ENCODE data around the gene KDM4B.

Gene KDM4B

DNA sequence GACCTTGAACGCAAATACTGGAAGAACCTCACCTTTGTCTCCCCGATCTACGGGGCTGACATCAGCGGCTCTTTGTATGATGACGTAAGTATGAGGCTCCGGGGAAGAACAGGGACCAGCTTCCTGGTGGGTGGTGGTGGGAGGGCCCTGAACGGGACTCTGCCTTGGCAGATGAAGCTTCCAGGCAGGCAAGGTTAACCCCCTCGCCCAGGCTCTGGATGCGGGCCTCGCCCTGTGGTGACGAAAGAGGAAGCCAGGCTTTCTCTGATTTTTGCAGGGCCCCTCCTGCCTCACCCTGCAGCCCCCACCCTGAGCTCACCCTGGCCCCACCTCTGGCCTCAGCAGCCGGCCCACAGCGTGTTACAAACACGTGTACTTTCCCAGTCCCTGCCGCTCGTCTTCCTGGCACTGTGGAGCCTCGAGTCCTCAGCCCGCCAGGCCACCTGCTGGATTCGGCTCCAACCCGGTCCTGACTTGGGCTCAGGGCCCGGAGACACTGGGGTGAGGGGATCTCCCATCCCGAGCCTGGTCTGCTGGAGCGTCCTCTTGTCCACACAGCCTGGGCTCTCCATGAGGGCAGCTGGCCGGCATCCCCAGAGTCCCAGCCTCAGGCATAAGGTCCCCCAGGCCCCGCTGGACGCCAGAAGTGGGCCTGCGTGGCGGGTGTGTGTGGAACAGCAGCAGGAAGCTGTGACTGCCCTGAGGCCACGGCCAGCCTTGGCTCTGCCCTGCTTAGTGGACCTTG lies 72.4 kb downstream of the KDM4B start:
- Histone ChIP-seq H3K36me3 (ENCODE audit: control insufficient read depth, insufficient read depth, low read length) (peaks cover 15% of the 10 kb centered on the region), H3K9me3 (ENCODE audit: control insufficient read depth, insufficient read depth, low read length) (no peaks in the 10 kb centered on the region), H3K4me1 (ENCODE audit: control insufficient read depth, insufficient read depth, low read length) (no peaks in the 10 kb centered on the region), H3K27me3 (ENCODE audit: control insufficient read depth, insufficient read depth, low read length) (no peaks in the 10 kb centered on the region), H3K27ac (ENCODE audit: low read length) (no peak overlapping the region), H3K4me3 (ENCODE audit: low read length) (no peak overlapping the region; the same call in 1 of the 2 replicates)
- no CpG with 5 or more reads among the region's 29 CpGs for WGBS (ENCODE audit: insufficient coverage, insufficient read length)
- DNase-seq (ENCODE audit: low read depth, low spot score): no peak

DNA sequence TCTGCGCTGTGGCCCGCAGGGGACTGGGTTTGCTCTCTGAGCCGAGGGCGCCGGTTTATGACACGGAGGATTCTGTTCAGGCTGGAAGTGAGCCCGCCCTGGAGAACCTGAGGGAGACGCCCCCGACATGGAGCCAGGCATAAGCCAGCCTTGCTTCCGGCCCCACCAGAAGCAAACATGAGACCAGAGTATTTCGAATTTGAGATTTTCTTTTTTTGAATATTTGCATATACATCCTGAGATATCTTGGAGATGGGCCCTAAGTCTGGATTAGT lies 72.9 kb downstream of the KDM4B start:
- no CpG with 5 or more reads among the region's 11 CpGs for WGBS (ENCODE audit: insufficient coverage, insufficient read length)
- no peak overlapping the region for H3K4me3 ChIP-seq (ENCODE audit: low read length)
- peaks cover 15% of the 10 kb centered on the region for H3K36me3 ChIP-seq (ENCODE audit: control insufficient read depth, insufficient read depth, low read length)
- no peaks in the 10 kb centered on the region for H3K9me3 ChIP-seq (ENCODE audit: control insufficient read depth, insufficient read depth, low read length)
- H3K27me3 ChIP-seq (ENCODE audit: control insufficient read depth, insufficient read depth, low read length): no peaks in the 10 kb centered on the region
- no peak for DNase-seq (ENCODE audit: low read depth, low spot score)
- no peaks in the 10 kb centered on the region for H3K4me1 ChIP-seq (ENCODE audit: control insufficient read depth, insufficient read depth, low read length)
- no peak overlapping the region for H3K27ac ChIP-seq (ENCODE audit: low read length)

DNA sequence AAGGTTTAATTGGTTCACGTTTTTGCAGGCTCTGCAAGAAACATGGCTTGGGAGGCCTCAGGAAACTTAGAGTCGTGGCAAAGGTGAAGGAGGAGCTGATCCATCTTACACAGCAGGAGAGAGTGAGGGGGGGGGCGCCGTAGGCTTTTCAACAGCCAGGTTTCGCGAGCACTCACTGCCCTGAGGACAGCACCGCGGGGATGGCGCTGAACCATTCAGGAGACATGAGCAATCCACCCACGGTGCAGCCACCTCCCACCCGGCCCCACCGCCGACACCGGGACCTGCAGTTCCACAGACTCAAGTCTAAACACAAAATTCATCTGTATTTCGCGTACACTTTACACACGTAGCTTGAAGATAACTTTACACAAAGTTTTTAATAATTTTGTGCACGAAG lies 73.6 kb downstream of the KDM4B start:
- H3K36me3 ChIP-seq (ENCODE audit: control insufficient read depth, insufficient read depth, low read length): peaks cover 15% of the 10 kb centered on the region
- WGBS (ENCODE audit: insufficient coverage, insufficient read length): no CpG with 5 or more reads among the region's 18 CpGs
- no peaks in the 10 kb centered on the region for H3K27me3 ChIP-seq (ENCODE audit: control insufficient read depth, insufficient read depth, low read length)
- H3K4me3 ChIP-seq (ENCODE audit: low read length): no peak overlapping the region
- DNase-seq (ENCODE audit: low read depth, low spot score): no peak
- no peaks in the 10 kb centered on the region for H3K9me3 ChIP-seq (ENCODE audit: control insufficient read depth, insufficient read depth, low read length)
- no peaks in the 10 kb centered on the region for H3K4me1 ChIP-seq (ENCODE audit: control insufficient read depth, insufficient read depth, low read length)
- H3K27ac ChIP-seq (ENCODE audit: low read length): no peak overlapping the region

DNA sequence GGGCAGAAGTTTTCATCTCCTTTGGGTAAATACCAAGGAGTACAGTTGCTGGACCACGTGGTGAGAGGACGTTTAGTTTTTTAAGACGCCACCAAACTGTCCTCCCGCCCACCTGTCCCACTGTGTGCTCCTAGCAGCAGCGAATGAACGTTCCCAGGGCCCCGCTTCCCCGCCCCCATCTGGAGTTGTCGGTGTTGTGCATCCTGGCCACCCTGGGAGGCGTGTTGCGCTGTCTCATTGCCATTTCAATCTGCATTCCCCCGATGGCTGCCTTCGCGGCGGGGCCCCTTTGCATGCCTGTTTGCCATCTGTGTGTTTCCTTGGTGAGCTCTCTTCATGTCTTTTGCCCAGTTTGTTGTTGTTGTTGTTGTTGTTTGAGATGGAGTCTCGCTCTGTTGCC lies 76.1 kb downstream of the KDM4B start:
- no peaks in the 10 kb centered on the region for H3K27me3 ChIP-seq (ENCODE audit: control insufficient read depth, insufficient read depth, low read length)
- peaks cover 10% of the 10 kb centered on the region for H3K36me3 ChIP-seq (ENCODE audit: control insufficient read depth, insufficient read depth, low read length)
- H3K27ac ChIP-seq (ENCODE audit: low read length): no peak overlapping the region
- H3K4me1 ChIP-seq (ENCODE audit: control insufficient read depth, insufficient read depth, low read length): peaks cover 4% of the 10 kb centered on the region; the same call in 1 of the 2 replicates
- DNase-seq (ENCODE audit: low read depth, low spot score): no peak
- no peaks in the 10 kb centered on the region for H3K9me3 ChIP-seq (ENCODE audit: control insufficient read depth, insufficient read depth, low read length)
- no peak overlapping the region for H3K4me3 ChIP-seq (ENCODE audit: low read length)
- no CpG with 5 or more reads among the region's 16 CpGs for WGBS (ENCODE audit: insufficient coverage, insufficient read length)

DNA sequence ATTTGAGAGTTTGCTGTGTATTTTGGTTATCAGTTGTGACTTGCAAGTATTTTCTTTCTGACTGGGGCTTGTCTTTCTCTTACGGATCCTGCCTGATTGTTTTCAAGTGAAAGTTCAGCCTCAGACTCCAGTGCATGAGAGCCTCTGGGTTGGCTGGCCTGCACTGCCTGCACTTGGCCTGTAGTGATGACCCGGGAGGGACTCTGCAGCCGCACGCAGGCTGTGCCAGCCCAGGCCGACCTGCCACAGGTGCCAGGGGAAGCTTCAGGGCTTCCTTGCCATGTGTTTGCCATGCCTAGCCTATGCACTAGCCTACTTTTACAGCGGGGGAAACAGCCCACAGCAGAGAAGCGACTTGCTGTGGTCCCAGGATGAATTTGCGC lies 77.0 kb downstream of the KDM4B start:
- no peak overlapping the region for H3K27ac ChIP-seq (ENCODE audit: low read length)
- no peaks in the 10 kb centered on the region for H3K27me3 ChIP-seq (ENCODE audit: control insufficient read depth, insufficient read depth, low read length)
- H3K9me3 ChIP-seq (ENCODE audit: control insufficient read depth, insufficient read depth, low read length): no peaks in the 10 kb centered on the region
- H3K36me3 ChIP-seq (ENCODE audit: control insufficient read depth, insufficient read depth, low read length): 0 out of 2 replicates have a peak, but pooled peaks cover 6% of the 10 kb centered on the region
- H3K4me3 ChIP-seq (ENCODE audit: low read length): no peak overlapping the region
- peaks cover 4% of the 10 kb centered on the region; the same call in 1 of the 2 replicates for H3K4me1 ChIP-seq (ENCODE audit: control insufficient read depth, insufficient read depth, low read length)
- no CpG with 5 or more reads among the region's 8 CpGs for WGBS (ENCODE audit: insufficient coverage, insufficient read length)
- DNase-seq (ENCODE audit: low read depth, low spot score): no peak

DNA sequence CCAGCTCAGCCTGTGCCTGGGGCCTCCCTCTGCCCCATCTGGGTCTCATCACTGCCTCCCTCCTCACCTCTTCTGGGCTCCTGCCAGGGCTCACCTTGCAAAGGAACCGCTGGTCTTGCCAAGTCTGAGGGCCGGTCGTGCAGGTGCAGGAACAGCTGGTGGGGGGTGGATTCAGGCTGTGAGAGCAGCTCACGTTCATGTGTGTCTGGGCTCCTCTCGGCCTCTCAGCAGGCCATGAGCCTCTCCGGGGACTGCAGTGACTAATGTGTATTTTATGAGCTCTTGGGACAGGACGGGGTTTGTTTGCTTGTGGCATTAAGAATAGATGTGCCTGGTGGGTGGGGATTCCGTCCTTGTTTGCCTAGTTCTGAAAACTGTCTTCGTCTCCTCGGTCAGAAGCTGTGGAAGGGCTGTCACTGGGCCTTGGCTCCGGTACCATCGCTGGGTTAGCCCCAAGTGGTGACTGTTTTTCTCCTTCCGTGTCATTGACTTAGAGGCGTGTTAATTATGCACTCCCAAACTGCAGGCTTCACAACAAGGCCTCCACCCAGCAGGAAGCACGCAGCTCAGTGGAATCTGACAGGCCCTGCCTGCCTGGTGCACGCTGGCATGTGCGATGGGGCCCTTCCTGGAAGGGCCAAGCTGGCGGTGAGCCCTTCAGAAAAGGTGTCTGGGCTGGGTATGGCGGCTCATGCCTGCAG lies 77.6 kb downstream of the KDM4B start:
- Histone ChIP-seq H3K27ac (ENCODE audit: low read length) (no peak overlapping the region), H3K9me3 (ENCODE audit: control insufficient read depth, insufficient read depth, low read length) (no peaks in the 10 kb centered on the region), H3K36me3 (ENCODE audit: control insufficient read depth, insufficient read depth, low read length) (0 out of 2 replicates have a peak, but pooled peaks cover 4% of the 10 kb centered on the region), H3K27me3 (ENCODE audit: control insufficient read depth, insufficient read depth, low read length) (no peaks in the 10 kb centered on the region), H3K4me3 (ENCODE audit: low read length) (no peak overlapping the region), H3K4me1 (ENCODE audit: control insufficient read depth, insufficient read depth, low read length) (peaks cover 4% of the 10 kb centered on the region; the same call in 1 of the 2 replicates)
- no CpG with 5 or more reads among the region's 19 CpGs for WGBS (ENCODE audit: insufficient coverage, insufficient read length)
- no peak for DNase-seq (ENCODE audit: low read depth, low spot score)

DNA sequence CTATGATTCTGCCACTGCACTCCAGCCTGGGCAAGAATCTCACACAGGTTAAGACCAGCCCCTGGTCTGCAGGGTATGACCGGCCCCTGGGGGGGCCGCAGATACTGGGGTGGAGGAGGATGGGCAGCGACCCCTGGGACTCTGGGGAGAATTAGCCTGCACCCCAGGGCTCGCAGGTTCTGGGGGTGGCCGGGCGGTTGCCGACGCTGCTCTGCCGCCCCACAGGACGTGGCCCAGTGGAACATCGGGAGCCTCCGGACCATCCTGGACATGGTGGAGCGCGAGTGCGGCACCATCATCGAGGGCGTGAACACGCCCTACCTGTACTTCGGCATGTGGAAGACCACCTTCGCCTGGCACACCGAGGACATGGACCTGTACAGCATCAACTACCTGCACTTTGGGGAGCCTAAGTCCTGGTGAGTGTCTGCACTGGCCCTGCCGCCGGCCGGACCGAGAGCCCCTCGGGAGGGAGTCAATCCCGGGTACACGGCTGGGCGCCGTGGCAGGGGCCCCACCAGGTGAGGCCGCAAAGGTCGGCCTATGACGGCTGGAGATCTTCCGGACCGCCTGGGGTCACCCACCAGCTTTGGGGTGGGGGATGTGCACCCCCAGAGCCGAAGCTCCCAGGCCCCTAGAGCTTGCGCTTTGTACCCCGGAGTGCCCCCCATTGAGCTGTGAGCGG lies 78.5 kb downstream of the KDM4B start:
- H3K27me3 ChIP-seq (ENCODE audit: control insufficient read depth, insufficient read depth, low read length): no peaks in the 10 kb centered on the region
- no peak for DNase-seq (ENCODE audit: low read depth, low spot score)
- peaks cover 4% of the 10 kb centered on the region; the same call in 1 of the 2 replicates for H3K4me1 ChIP-seq (ENCODE audit: control insufficient read depth, insufficient read depth, low read length)

DNA sequence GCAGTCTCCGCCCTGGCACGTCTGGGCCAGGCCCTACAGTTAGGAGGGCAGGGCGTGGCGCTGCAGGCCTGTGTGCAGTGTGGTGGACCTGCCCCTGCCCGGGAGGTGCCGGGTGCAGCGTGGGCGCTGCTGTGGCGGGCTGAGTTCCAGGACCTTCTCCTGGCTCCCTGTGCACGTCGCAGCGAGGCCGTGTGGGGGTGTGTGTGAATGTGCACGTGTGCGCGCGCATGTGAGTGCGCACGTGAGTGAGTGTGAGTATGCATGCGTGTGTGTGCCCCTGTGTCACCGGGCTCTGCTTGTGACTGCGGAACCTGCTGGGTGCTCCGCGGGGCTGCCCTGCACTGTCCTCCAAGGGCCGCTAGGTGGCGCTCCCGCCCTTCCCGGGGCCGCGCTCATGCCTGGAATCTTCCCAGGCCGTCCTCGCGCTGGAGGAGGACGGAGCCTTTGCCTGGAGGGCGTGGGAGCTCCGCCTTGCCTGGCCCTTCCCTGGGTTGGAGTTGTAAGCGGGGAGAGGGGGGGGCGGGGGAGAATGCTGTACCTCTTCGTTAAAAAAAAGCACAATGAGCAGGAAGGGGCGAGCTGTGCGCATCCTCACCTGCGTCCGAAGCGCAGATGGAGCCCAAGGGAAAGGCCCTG lies 79.3 kb downstream of the KDM4B start:
- no CpG with 5 or more reads among the region's 44 CpGs for WGBS (ENCODE audit: insufficient coverage, insufficient read length)

More for the DNA sequence above, 78.5 kb downstream of the KDM4B start:
- H3K36me3 ChIP-seq (ENCODE audit: control insufficient read depth, insufficient read depth, low read length): no peaks in the 10 kb centered on the region
- no CpG with 5 or more reads among the region's 39 CpGs for WGBS (ENCODE audit: insufficient coverage, insufficient read length)
- no peaks in the 10 kb centered on the region for H3K9me3 ChIP-seq (ENCODE audit: control insufficient read depth, insufficient read depth, low read length)
- no peak overlapping the region for H3K27ac ChIP-seq (ENCODE audit: low read length)
- no peak overlapping the region for H3K4me3 ChIP-seq (ENCODE audit: low read length)

DNA sequence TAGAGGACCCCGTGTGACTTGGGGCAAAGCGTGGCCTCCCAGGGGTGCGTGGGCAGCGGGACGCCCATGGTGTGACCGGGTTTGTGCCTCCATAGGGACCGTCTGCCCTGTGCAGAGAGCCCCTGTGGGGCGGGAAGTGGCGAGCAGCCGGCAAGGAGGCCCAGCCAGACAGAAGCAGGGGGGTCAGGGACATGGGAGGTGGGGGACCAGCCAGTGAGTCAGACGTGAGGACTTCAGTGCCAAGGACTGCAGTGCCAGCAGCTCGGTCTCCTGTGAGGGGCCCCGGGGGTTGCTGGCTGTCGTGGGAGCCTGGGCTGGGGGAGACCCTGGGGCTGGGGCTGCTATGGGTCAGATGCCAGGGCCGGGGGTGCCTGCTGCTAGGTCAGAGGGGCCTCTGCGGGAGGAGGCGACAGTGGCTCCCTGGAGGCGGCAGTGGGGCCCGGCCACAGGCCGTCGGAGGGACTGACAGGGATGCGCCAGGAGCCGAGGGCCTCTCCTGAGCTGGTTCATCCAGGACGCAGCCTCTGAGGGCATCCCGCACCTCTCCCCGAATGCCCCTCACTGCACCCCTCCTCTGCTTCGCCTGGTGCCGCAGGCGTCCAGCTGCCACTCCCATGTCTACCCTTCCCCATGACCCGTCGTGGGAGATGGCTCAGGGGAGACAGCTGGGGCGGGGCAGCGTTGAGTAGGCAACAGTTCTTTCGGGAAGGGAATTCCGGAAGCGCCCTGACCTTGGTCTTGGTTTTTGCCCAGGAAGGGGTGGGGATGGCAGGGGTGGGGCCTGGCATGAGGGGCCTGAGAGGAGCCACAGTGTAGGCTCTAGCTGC lies 80.0 kb downstream of the KDM4B start:
- H3K36me3 ChIP-seq (ENCODE audit: control insufficient read depth, insufficient read depth, low read length): no peaks in the 10 kb centered on the region
- DNase-seq (ENCODE audit: low read depth, low spot score): no peak
- H3K4me3 ChIP-seq (ENCODE audit: low read length): no peak overlapping the region
- WGBS (ENCODE audit: insufficient coverage, insufficient read length): no CpG with 5 or more reads among the region's 36 CpGs
- peaks cover 4% of the 10 kb centered on the region; the same call in 1 of the 2 replicates for H3K4me1 ChIP-seq (ENCODE audit: control insufficient read depth, insufficient read depth, low read length)
- H3K27me3 ChIP-seq (ENCODE audit: control insufficient read depth, insufficient read depth, low read length): no peaks in the 10 kb centered on the region
- H3K9me3 ChIP-seq (ENCODE audit: control insufficient read depth, insufficient read depth, low read length): no peaks in the 10 kb centered on the region
- no peak overlapping the region for H3K27ac ChIP-seq (ENCODE audit: low read length)

More for the DNA sequence above, 79.3 kb downstream of the KDM4B start:
- no peak overlapping the region for H3K4me3 ChIP-seq (ENCODE audit: low read length)
- H3K27me3 ChIP-seq (ENCODE audit: control insufficient read depth, insufficient read depth, low read length): no peaks in the 10 kb centered on the region
- DNase-seq (ENCODE audit: low read depth, low spot score): peak; percentile 57
- no peaks in the 10 kb centered on the region for H3K36me3 ChIP-seq (ENCODE audit: control insufficient read depth, insufficient read depth, low read length)
- no peak overlapping the region for H3K27ac ChIP-seq (ENCODE audit: low read length)
- H3K4me1 ChIP-seq (ENCODE audit: control insufficient read depth, insufficient read depth, low read length): peaks cover 4% of the 10 kb centered on the region; the same call in 1 of the 2 replicates
- no peaks in the 10 kb centered on the region for H3K9me3 ChIP-seq (ENCODE audit: control insufficient read depth, insufficient read depth, low read length)
